GM18517 (cell line): ENCODE data around the gene DENND6A.
"Not testable (repeated sequence)": the region's sequence is repeated elsewhere in the genome, so short reads cannot be mapped to it uniquely, and the experiment has no call there.

ENCODE experiments used
- ATAC-seq: cut with Tn5 transposase; IDR thresholded peaks from one replicate; pipeline ENCODE4 v1.9.1; 2021; ENCODE audit warnings: mild to moderate bottlenecking, moderate library complexity; ENCODE audit not compliant: unreplicated experiment

The DENND6A gene, protein sequence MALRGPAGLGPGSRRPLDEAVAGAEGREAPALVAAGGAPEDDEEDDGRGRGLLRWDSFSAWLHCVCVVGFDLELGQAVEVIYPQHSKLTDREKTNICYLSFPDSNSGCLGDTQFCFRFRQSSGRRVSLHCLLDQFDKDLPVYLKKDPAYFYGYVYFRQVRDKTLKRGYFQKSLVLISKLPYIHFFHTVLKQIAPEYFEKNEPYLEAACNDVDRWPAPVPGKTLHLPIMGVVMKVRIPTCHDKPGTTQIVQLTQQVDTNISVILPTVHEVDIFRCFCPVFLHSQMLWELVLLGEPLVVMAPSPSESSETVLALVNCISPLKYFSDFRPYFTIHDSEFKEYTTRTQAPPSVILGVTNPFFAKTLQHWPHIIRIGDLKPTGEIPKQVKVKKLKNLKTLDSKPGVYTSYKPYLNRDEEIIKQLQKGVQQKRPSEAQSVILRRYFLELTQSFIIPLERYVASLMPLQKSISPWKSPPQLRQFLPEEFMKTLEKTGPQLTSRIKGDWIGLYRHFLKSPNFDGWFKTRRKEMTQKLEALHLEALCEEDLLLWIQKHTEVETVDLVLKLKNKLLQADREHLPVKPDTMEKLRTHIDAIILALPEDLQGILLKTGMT

DNA sequence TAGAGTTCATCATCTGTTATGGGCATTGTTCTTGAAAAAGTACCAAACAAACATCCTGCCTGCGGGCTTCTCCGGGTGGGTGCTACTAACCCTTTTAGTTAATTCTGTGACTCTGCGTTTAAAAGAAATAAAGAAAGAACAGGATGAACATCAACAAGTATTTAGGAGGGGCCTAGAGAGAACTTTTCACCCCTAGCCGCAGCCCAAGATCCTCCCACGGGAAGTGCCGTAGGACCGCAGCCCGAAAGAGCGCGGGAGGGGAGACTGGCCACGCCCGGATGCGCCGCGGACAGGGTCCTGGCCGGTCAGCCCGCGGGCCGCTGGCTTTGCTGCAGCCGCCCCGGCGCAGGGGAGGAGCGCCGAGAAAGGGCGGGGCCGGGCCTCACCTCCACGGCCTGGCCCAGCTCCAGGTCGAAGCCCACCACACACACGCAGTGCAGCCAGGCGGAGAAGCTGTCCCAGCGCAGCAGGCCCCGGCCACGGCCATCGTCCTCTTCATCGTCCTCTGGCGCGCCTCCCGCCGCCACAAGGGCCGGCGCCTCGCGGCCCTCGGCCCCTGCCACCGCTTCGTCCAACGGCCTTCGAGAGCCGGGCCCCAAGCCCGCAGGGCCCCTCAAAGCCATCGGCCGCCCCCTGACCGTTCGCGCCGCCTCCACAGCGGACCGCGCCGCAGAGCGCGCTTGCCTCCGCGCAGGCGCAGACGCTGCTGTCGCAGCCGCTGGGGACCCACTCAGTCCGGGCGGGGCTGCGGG lies at the start of gene DENND6A:
Gene DENND6A (minus strand): TSS at position 682 of the 752 bp plus-strand sequence. CDS start 59 bp downstream, at position 623.
- peak; percentile 79 for ATAC-seq

DNA sequence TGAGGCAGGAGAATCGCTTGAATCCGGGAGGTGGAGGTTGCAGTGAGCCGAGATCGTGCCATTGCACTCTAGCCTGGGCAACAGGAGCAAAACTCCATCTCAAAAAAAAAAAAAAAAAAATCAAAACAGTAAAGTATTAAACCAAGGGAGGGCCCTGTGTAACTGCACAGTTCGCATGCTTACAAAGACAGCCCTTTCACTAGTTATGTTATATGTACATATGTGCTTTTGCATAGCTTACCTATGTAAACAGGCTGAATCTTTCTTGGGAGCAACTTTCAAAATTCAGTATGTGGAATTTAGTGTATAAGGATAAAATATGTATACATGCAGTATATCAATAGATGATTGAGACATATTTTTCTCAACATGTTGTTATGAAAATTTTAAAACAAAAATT lies 47.1 kb upstream of the DENND6A start:
- ATAC-seq: no peak

DNA sequence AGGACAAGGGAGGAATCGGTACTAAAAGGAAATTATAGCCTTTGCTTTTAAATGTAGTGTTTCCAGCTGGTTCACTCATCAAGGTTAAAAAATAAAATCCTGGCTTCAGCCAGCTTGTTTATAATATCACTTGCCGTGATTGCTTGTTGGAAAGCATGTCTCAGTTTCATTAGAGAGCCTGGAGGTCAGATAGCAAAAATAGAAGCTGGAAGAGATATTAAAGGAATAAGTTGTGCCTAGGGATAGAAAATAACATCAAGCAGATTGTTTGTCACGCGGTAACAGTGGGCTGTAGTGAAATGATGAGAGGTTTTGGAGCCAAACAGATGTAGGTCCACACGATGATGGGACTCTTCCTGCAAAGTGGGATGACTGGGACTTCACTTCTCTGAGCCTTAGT lies 45.5 kb upstream of the DENND6A start:
- ATAC-seq: no peak

DNA sequence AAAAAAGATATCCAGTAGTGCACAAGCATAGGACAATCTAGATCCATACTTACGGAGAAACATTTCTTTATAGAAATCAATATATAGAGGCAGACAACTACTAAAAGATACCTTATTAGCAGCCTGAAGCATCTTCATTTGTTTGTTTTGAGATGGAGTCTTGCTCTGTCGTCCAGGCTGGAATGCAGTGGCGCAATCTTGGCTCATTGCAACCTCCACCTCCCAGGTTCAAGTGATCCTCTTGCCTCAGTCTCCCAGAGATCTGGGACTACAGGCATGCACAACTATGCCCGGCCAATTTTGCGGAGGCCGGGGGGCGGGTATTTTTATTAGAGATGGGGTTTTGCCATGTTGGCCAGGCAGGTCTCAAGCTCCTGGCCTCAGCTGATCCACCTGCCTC lies 45.0 kb upstream of the DENND6A start:
- ATAC-seq: no peak

DNA sequence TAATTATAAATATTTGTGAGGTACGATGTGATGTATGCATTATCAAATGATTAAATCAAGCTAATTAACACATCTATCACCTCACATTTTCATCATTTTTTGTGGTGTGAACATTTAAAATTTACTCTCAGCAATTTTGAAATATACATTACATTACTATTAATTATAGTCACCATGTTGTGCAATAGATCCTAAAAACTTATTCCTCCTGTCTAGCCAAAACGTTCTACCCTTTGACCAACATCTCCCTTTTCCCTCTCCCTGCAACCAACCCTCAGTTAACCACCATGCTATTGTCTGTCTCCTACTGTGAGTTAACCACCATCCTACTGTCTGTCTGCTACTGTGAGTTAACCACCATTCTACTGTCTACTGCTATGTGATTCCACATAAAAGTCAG lies 42.5 kb upstream of the DENND6A start:
- no peak for ATAC-seq

DNA sequence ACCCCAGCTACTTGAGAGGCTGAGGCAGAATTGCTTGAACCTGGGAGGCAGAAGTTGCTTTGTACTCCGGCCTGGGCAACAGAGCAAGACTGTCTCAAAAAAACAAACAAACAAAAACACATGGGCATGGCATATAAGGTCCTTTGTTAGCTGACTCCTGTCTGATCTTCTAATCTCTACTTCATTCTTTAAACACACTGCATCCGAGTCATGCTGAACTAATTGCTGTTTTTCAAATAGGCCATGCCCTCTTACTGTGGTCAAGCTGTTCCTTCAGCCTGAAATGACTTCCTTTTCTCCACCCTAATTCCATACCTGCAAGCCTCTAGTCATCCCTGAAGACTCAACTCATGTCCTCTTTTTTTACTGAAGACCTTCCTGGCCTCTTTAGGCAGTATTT lies 40.9 kb upstream of the DENND6A start:
- no peak for ATAC-seq

DNA sequence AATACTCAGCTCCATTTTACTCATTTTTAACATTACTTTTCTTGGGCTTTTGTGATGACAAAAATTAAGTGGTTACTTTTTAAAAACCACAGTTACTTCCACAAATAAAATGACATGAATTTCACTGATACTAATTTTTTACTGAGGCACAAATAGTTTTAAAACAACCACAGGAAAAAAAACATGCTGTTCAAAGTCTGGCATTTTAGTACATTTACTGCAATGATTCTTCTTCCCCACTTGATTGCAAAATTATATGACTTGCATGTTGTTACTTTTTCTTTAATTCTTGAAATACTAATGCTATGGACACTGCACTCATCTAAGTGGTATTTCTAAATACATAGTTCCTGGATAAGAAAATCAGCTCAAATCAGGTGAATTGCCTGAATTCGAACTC lies 38.4 kb upstream of the DENND6A start:
- no peak for ATAC-seq

DNA sequence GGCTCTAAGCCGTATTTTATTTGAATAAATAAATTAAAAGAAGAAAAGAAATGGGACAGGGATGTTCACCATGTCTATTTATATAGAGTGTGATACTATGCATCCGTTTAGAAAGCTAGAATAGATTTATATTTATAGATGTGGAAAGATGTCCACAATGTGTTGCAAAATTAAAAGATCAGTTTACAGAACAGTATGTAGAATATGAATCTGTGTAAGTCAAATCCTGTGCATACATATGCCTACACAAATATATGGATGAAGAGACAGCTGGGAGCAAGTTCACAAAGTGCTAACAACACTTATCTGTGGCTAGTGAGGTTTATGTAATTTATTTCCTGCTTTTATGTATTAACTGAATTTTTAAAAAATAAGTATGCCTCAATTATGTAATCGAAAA lies 37.8 kb upstream of the DENND6A start:
- ATAC-seq: no peak

DNA sequence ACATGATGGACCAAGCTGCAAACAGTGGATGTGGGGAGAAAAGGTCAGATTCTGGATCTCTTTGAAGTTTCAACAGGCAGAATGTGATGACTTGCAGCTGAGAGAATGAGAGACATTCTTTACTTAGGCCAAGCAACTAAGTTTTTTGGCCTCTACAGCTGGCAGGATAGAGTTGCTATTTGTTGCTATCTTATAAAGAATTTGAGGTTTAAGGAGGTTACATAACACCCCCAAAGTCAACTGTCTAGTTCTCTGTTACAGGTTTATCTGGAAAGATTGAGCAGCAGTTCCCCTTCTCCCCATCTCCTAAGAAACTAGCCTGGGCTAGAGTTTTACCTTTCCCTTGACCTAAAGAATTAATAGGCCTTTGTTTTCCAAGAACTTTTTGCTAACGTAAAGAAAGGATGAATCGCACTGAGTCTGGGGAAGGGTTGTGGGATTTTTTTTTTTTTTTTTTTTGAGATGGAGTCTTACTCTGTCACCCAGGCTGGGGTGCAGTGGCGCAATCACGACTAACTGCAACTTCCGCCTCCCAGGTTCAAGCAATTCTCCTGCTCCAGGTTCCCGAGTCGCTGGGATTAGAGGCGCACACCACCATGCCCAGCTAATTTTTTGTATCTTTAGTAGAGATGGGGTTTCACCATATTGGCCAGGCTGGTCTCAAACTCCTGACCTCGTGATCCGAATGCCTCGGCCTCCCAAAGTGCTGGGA lies 36.6 kb upstream of the DENND6A start:
- no peak for ATAC-seq

DNA sequence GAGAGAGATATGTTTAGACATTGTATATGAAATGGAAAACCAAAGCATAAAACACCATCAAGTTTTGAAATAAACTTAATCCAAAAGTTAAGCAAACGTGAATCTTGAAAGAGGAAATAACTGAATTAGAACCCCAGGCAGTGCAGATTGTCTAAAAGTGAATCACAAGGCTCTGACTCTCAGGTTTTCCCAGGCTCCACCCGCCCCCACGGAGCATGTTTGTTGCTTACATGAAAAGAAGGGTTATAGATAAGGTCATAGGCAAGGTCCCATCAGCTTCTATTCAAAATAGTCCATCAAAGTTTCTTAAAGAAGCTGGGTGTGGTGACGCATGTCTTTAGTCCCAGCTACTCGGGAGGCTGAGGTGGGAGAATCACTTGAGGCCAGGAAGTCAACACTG lies 34.2 kb upstream of the DENND6A start:
- no peak for ATAC-seq

DNA sequence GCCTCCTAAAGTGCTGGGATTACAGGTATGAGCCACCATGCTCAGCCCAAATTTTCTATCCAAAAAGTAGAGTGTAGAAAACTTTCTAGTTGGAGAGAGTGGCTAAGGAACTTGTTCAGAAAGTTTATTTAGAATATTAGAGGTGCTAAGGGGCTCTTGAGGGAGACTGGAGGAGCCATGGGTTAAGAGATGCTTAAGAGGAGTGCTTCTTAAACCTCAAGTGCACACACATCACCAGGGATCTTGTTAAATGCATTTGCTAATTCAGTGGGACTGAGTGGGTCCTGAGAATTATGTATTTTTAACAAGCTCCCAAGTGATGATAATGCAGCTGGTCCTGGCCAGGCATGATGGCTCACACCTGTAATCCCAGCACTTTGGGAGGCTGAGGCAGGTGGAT lies 33.5 kb upstream of the DENND6A start:
- no peak for ATAC-seq

DNA sequence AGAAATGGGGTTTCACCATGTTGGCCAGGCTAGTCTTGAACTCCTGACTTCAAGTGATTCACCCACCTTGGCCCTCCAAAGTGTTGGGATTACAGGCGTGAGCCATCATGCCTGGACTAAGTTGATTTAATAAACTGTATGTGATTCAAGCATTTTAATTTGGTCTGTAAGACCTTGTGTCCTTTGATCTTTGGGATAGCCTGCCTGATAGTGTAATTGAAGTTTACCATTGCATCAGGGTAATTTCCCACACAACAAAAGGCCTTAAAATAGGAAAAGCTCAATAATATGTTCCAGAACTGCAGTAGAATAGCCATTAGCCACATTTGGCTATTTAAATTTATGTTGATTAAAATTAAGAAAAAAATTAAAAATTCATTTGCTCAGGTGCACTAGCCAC lies 25.2 kb upstream of the DENND6A start:
- ATAC-seq: no peak

DNA sequence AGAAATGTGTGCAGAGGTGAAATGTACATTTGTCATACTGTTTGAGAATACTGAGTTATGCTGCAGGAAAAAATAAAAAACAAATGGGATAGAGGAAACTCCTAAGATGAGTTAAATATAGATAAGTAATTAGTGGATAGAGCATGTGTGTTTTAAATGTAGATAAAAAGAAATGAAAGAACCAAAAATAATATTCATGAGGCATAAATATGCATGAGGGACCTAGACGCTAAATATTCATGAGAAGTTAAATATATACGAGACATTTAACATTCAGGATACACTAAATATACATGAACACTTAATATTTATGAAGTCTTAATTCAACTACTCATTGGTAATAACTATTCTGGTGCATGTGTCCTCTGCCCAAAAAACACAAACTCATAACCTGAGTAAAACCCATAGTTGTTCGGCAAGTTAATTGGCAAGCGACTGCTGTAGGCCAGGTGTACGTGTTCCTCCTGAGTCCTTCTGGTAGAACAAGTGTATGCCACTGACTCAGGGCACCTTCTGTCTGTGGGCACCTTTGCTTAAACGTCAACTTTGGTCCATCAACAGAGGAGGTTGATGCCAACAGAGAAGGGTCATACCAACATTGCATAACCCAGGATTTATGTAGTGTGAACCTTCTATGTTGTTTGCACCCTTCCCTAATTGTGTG lies 24.5 kb upstream of the DENND6A start:
- ATAC-seq: no peak

DNA sequence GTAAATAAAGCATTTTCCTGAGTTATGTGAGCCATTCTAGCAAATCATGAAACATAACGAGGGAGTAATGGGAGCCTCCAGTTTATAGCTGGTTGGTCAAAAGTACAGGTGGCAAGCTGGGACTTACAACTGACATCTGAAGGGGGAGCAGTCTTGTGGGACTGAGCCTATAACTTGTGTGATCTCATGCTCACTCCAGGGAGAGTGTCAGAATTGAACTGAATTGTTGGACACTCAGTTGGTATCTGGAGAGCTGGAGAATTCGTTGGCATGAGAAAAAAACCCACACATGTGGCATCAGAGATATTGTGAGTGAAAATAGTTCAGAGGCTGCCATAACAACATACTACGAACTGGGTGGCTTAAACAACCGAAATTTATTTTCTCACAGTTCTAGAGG lies 22.8 kb upstream of the DENND6A start:
- ATAC-seq: no peak

DNA sequence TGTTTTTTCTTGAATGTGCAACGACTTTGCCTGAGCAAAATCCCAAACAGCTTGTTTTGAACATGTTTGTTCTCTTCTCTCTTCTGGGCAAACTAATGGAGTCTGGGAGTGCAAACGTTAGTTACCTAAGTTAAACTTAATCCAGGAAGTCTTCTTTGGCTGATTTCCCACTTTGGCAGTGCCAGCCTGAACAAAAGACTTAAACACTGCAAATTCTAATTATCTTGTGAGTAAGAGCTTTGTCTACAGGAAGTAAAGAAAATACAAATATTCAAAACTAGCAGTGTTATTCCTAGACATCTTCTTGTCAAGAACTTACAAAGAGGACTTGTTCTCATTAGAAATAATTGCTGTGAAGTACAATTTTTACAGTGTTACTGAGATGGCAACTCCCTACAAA lies 16.7 kb upstream of the DENND6A start:
- no peak for ATAC-seq

DNA sequence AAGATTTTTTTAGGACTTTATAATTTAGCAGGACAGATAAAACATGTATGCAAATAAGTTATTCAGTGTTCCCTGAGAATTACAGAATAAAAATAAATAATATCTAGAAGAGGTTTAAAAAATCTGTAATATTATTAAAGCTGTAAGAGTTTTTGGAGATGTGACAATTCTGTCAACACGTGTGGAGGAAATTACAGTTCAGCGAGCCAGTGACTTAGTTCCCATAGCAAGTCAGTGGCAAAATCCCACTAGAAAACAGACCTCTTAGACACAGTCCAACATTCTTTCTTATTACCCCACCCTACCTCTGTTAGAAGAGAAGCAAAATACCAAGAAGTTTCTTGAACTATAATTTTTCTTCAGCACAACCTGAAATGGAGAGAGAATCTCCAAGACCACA lies 16.2 kb upstream of the DENND6A start:
- no peak for ATAC-seq

DNA sequence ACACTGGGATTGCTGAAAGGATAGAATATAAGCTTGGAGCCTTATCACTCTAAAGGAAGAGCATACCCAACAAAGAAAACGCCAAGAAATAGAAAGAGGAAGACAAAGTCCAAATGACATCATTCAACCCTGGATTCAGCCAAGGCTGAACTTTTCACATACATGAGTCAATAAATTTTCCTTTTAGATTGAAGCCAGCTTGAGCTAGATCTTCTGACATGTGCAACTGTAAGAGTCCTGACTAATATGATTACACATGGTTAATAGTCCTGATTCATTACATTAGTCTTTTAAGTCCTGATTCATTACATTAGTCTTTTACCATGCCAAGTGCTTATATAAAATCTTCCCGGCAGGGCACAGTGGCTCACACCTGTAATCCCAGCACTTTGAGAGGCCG lies 13.6 kb upstream of the DENND6A start:
- ATAC-seq: no peak

DNA sequence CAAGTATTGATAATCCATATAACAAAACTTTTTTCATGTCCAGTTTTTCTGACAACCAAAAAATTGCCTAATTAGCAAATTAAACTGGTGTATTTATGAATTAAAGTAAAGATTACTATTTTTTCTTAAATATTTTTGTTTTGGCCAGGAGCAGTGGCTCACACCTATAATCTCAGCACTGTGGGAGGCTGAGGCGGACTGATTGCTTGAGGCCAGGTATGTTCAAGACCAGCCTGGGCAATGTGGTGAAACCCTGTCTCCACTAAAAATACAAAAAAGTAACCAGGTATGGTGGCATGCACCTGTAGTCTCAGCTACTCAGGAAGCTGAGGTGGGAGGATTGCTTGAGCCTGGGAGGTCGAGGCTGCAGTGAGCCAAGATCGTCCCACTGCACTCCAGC lies 12.5 kb upstream of the DENND6A start:
- not testable (repeated sequence) for ATAC-seq

DNA sequence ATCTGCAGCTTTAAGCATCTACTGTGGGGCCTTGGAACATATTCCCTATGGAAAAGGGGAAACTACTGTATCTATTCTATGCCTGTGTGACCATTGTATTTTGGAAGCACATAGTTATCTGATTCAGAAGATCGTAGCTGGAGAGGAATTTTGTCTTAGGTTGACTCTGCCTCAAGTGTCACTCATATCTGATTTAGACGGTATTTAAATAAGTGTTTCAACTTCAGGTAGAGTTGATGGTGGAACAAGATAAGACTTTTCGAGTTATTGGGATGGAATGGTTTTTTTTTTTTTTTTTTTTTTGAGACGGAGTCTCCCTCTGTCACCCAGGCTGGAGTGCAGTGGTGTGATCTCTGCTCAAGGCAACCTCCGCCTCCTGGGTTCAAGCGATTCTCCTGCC lies 8.9 kb upstream of the DENND6A start:
- no peak for ATAC-seq

DNA sequence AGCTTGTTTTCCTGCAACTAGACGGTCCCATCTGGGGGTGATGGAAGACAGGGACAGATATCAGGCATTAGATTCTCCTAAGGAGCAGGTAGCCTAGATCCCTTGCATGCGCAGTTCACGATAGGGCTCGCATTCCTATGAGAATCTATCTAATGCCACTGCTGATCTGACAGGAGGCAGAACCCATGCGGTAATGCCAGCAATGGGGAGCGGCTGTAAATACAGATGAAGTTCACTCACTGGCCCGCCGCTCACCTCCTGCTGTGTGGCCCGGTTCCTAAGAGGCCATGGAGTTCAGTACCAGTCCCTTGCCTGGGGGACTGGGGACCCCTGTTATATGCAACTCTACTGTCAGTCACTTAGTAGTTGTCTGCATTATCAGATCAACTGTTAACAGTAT lies 7.9 kb upstream of the DENND6A start:
- ATAC-seq: no peak

DNA sequence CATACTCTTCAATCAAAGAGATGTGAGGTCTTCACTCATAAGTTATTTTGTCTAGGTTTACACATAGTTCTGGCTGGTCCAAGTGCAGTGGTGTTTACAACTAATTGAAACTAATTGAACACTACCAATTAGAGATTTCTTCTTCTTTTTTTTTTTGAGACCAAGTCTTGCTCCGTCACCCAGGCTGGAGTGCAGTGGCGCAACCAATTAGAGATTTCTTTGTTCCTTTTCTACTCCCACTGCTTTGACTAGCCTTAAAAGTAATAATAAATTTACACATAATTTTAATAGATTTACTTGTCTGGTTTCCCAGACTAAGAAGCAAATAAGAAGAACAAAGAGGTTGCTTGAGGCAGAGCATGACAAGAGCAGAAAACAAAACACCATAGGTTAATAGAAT lies 6.7 kb upstream of the DENND6A start:
- ATAC-seq: no peak
